ENCODE results near the gene SRRT. TPM values are rescaled to one million over a fixed set of nuclear protein-coding genes. Genes with fewer than 3 reads are reported as not detected.

SRRT gene
- total and polyA plus RNA-seq, 10 of the 15 experiments (the other 5 are each of a cell fraction or from before 2014, with no cell fraction given) = 11.1 to 254 (median 111) TPM

GRCh38 chr7:100863406-100863950, 11.4 kb upstream of the SRRT start (continued):
- TF ChIP-seq BHLHE40 (IDR thresholded peaks at IDR 0.05; ENCODE audit: borderline replicate concordance in 1 of 2, low read depth in 2 of 2, low read length in 1 of 2) (no peak), BMI1 (IDR thresholded peaks at IDR 0.05; ENCODE audit: borderline replicate concordance) (no peak), HDGF (IDR thresholded peaks at IDR 0.05) (no peak), ZNF217 (IDR thresholded peaks at IDR 0.05) (no peak), TCF12 (IDR thresholded peaks at IDR 0.05; ENCODE audit: low read depth, low read length) (no peak), IRF3 (IDR thresholded peaks at IDR 0.05) (no peak)

- SMC1A ChIA-PET (ENCODE audit: uncharacterized antibody, unreplicated experiment) = no interaction called here
- H3K9me3 ChIP-seq (replicated peaks; ENCODE audit: control insufficient read depth, insufficient read depth, low read length) = no peaks in the 10 kb centered on the region
- H3K4me1 ChIP-seq (ENCODE audit: control insufficient read depth, insufficient read depth, low read length) = peaks cover 4% of the 10 kb centered on the region
- intact Hi-C loops (cut with micrococcal nuclease; ENCODE audit: unreplicated experiment) (no loop called here), in situ Hi-C loops (cut with MboI) (no loop called here)
- DNase-seq (ENCODE audit: low read depth, low spot score) (no peak), FAIRE-seq (no peak), ATAC-seq (no peak)
- H3K9ac ChIP-seq (ENCODE audit: control insufficient read depth, insufficient read depth, low read length) = no peak overlapping the region
- no peaks in the 10 kb centered on the region for H4K20me1 ChIP-seq (ENCODE audit: control insufficient read depth, insufficient read depth)
- H3K36me3 ChIP-seq (ENCODE audit: control insufficient read depth in 2 of 2, insufficient read depth in 2 of 2, low read length in 1 of 2) = peaks cover 4 to 8% of the 10 kb centered on the region in 2 experiments; a peak in 3 of 4 replicates
- no peak overlapping the region for H2AFZ ChIP-seq (ENCODE audit: control insufficient read depth, low read depth, low read length)
- 95% methylated on average over 12 of the region's 12 CpGs for WGBS (ENCODE audit: insufficient coverage, insufficient replicate concordance, low lambda C conversion rate, missing lambda C conversion rate)
- no TSS peak for BruUV-seq (replicated peaks)
- POLR2A ChIA-PET = interaction anchor here (0.6 kb wide), 2 partner anchors 198 to 291 kb away, joined by 3 read pairs; no protein-coding TSS in a partner anchor
- RAD21 ChIA-PET (ENCODE audit: unreplicated experiment) = no interaction called here
- peaks cover 22% of the 10 kb centered on the region for H3K79me2 ChIP-seq (ENCODE audit: control insufficient read depth, insufficient read depth, low read length)
- H3K27me3 ChIP-seq (replicated peaks in 1 of 2; ENCODE audit: control insufficient read depth in 2 of 2, insufficient read depth in 2 of 2, low read length in 1 of 2) = no peaks in the 10 kb centered on the region
- CTCF ChIA-PET = interaction anchor here (0.9 to 1.7 kb wide), 3 partner anchors 11 to 159 kb away, joined by 3 to 6 read pairs (median 3); partner anchors contain the start of genes POP7, SLC12A9 and SRRT
- H3K27ac ChIP-seq (ENCODE audit: control insufficient read depth, insufficient read depth) = no peak overlapping the region
- H3K4me3 ChIP-seq = no peak overlapping the region
- H3K4me2 ChIP-seq (ENCODE audit: control insufficient read depth, insufficient read depth) = no peak overlapping the region
- TF ChIP-seq ZNF207 (IDR thresholded peaks at IDR 0.05; ENCODE audit: borderline replicate concordance) = no peak
- no peak for TF ChIP-seq SP1 (IDR thresholded peaks at IDR 0.05; ENCODE audit: low read depth, low read length)
- TF ChIP-seq RELB (IDR thresholded peaks at IDR 0.05; ENCODE audit: low read depth) = no peak
- no peak for TF ChIP-seq HDAC6 (IDR thresholded peaks at IDR 0.05; ENCODE audit: unreplicated experiment)
- TF ChIP-seq TARDBP (IDR thresholded peaks at IDR 0.05; ENCODE audit: borderline replicate concordance) = no peak
- no peak for TF ChIP-seq TAF1 (IDR thresholded peaks at IDR 0.05; ENCODE audit: borderline replicate concordance, low read depth, low read length)
- TF ChIP-seq POU2F2 (IDR thresholded peaks at IDR 0.05; ENCODE audit: borderline replicate concordance, low read depth, low read length) = no peak
- no peak for TF ChIP-seq ATF3 (IDR thresholded peaks at IDR 0.05; ENCODE audit: borderline replicate concordance, extremely low read depth, low read depth, low read length)
- TF ChIP-seq RBBP5 (conservative IDR thresholded peaks at IDR 0.05) = no peak
- TF ChIP-seq JUND (IDR thresholded peaks at IDR 0.05; ENCODE audit: low read depth, low read length) = no peak
- TF ChIP-seq ZBTB4 (CRISPR knock-in tag; IDR thresholded peaks at IDR 0.05) = no peak
Measured at GRCh38 chr7:100864263-100864845, 10.5 kb upstream of the SRRT start.
